NCI-H1694 (cell line): Measurements from ENCODE around the gene CBFA2T3.

Experiments used
- DNase-seq: peaks from one replicate; lab custom pipeline; 2025; lab: John Stamatoyannopoulos, UW

The CBFA2T3 gene

DNA sequence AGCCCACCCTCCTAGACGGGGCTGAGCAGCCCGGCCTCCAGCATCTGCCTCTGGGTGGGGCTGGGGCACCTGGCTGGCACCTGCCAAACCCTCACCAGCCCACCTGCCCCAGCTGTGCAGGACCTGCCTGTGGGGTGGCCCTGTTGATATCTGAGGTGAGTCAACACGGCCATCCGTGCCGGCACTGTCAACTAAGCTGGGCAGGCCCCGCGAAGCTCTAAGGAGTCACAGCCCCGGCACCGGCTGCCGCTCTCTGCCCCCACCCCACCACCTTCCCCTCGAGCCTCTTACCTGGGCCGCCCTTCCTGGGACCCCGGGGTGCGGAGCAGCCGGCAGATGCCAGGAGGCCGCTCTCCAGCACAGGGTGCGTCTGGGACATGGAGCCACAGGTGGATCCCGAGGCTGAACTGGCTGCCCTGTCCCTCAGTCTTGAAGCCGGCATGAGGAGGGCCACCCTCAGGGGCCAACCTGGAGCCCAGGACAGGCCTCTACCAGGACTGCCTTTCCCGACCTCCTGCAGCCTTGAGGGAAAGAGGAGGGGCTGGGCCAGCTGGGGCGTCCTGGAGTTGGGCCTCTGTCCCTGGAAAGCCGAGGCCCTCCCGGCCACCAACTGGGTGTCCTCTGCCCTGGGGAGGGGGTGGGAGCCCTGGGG is 515 bp downstream of the CBFA2T3 start:
- no peak for DNase-seq

DNA sequence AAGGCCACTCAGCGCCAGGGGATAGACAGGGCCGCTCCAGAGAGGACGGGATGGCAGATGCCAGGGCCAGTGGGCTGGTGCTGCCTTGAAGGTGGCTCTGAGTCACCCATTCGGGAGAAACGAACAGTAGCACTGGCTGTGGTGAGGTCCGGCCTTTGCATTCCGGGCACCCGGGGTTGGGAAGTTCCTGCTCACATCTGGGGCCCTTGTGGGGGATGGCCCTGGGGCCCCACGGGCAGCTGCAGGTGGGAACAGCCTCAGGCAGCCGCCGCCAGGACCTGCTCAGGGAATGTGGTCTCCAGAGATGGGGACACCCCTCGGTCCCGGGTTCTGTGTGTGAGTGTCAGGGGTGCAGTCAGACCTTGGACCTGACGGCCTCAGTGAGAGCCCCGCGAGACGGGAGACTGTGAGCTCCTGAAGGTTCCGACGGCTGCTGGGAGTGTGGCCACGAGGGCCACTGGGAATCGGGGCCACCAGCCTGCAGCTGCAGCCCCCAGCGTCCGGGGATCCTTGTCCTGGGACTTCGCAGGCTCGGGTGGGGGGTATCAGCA is 1.4 kb downstream of the CBFA2T3 start:
- DNase-seq: no peak

DNA sequence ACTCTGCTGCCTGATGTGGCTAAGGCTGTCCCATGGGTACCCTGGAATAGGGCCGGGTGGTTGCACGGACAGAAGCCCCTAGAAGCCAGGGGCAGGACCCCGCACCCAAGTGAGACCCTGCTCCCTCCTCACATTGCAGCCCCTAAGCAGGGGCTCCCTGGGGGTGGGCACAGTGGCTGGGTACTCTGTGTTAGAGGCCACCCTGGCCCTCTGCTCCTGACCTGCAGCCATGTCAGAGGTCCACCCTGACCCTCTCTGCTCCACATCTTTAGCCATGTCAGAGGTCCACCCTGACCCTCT is 2.1 kb downstream of the CBFA2T3 start:
- no peak for DNase-seq

DNA sequence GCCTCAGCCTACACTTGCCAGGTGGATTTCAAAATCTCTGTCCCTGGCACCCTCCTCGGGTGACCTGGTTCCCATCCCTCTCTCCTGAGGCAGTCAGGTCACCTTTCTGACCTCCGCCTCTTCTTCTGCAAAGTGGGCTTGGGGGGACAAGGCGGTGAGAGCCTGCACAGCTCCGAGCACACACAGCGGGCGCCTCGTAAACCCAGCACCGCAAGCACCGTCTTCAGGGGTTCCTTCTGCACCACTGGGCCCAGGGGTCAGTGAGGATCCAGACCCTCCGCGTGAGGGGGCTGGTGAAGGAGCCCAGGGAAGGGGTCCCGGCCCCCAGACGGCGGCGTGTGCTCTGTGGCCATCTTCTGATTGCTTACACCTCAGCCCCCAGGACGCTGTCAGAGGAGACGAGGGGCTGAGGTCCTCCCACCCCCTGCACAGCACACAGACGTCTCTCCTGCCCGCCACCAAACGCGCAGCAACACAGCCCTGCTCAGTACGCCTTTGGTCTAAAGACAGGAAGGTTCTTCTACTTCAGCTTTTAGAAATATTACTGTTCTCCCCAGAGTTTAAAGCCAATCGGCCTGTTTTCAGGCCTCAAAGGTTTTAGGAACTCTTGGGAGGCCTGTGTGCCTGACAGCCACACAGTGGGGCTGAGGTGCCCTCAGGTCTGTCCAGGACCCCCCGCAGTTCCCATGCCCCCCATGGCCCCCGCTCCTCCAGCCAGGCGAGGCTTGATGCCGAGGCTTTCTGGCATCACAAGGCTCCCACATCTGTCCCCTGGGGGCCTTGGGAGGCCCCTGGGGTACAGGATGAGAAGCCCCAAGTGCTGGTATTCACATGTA is 2.7 kb downstream of the CBFA2T3 start:
- no peak for DNase-seq

DNA sequence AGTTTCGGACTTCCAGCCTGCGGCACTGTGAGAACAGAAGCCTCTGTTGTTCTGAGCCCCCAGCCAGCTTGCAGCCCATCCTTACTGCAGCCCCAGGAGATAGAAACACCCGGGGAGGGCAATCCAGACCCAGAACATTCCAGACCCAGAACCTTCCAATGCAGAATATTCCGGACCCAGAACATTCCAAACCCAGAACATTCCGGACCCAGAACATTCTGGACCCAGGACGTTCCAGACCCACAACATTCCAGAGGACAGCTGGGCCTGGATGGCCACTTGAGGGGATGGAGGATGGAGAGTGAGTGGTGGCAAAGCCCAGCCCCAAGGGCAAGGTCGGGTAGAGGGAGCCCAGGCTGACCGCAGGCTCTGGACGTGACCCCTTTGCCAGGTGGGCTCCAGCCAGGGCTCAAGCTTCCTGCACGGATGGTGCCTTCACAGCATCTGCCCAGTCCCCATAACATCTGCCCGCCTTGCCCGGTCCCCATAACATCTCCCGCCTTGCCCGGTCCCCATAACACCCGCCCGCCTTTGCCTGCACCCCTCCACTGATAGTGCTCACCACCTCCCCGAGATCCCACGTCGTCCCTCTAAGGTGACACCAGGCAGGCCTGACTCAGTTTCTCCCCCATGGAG is 3.5 kb downstream of the CBFA2T3 start:
- DNase-seq: no peak

DNA sequence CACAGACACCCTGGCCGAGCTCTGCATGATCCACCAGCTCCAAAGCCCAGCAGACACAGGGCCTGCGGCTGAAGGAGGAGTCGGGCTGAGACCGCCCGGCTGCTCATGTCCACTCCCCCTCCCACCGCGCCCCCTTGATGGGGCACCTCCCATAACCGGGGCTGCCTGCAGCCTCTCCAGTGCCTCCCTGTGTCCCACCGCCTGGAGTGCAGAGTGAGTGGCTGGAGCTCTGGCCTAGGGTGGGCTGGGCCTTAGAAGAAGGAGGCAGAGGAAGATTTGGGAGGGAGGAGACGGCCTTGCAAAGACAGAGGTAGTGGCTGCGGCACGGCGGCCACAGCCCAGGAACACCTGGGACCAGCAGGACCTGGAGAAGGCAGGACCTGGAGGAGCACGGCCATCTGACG is 4.0 kb downstream of the CBFA2T3 start:
- no peak for DNase-seq

DNA sequence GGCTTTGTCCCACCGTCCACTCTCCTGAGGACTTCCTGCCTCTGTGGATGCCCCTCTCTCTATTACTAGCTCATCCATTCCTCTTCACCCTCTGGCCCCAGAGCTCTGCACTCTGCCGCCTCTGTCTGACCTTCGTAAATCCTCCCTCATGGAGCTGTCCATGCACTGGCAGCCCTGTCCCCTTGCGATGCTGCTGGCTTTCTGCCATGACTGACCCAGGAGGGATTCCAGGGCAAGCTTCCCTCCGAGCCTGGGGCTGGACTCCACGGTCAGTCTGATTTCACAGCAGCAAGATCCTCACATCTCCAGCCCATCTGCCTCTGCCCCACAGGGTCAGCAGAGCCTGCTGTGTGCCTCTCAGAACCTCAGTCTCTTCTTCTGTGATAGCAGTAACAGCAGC is 4.7 kb downstream of the CBFA2T3 start:
- no peak for DNase-seq

DNA sequence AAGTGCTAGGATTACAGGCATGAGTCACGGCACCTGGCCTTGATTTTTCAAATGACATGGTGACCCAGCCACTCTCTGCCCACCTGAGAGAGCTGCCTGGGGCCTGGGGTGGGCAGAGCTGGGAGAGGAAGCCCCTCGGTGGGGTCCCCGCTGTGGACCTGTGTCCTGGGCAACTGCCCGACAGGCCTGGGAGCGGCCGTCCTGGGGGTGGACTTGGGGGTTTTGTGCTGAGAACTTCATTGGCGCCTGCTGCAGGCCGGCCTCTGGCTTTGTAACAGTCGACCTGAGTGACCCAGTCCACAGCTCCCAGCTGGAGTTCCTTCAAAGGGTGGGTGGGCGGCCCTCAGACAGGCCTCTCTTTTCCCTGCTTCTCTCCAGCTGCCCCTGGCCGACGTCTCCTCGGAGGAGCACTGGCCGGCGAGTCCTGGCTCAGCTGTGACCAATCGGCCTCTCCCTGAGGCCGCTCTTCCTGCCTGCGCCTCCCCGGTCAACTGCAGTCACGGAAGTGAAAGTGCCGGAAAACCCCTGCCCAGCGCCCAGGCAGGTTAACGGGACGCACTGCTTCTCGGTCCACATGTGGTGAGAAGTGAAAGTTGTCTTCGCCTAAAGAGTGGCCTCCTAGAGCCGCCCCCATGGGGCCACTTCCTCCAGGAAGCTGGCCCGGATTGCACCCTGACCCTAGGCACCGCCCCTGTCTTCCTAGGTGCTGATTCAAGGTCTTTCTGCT is 5.5 kb downstream of the CBFA2T3 start:
- DNase-seq: no peak

DNA sequence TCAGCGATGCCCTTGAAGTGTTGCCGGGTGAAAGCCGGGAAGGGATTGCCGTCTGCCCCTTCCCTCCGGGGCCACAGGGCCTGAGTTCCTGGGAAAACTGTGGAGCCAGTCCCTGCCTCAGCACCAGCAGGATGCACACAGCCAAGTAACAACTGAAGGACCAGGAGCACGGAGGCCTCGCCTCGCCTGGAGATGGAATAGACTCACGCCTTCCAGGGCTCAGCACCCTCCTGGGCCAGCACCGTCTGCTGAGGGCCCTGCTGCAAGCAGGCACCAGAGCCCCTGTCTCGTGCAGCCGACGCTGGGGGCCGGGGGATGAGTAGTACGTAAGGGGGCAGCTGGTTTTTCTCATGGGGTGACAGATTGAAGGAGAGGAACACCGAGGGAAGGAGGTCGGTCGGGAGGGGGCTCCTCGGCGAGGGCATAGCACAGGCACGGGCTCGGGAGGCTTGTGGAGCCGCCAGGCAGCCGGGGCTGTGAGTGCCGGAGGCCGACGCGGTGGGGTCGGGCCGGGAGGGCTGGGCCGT is 6.4 kb downstream of the CBFA2T3 start:
- no peak for DNase-seq

DNA sequence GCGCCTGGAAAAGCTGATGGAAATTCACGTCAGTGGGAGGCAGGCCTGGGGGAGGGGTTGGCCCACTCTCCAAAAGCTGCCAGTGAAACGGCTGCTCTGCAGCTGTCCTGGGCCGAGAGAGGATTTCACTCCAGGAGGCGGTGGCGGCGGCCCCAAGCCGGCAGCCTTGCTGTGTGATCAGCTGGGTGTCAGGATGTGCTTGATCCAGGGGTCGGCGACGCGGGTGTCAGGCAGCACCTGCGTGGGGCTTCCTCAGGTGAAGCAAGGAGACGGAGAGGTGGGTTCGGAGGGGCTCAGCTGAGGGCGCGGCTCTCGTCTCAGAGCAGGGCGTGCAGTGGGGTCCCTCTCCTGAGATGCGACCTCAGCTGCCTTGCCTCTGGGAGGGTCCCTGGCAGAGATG is 7.0 kb downstream of the CBFA2T3 start:
- no peak for DNase-seq

DNA sequence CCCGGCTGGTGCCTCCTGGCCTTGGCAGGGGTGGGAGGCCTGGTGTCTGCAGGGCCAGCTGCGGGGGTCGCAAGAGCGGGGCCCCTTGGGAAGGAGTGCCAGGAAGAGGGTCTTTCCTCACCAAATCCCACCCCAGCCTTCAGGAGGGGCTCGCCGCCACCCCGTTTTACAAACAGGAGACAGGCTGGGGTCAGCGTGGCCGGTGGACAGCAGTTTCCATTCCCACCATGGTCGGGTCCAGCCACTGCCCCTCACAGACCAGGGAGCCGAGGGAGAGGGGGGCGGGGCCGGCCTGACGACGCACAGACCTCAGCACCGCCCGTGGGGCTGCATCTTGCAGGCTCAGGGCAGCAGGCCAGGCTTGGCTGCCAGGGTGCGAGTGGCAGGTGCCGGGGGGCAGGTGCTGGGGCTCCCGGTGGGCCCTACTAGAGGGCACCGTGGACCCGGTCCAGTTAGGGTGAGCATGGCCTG is 7.6 kb downstream of the CBFA2T3 start:
- no peak for DNase-seq

DNA sequence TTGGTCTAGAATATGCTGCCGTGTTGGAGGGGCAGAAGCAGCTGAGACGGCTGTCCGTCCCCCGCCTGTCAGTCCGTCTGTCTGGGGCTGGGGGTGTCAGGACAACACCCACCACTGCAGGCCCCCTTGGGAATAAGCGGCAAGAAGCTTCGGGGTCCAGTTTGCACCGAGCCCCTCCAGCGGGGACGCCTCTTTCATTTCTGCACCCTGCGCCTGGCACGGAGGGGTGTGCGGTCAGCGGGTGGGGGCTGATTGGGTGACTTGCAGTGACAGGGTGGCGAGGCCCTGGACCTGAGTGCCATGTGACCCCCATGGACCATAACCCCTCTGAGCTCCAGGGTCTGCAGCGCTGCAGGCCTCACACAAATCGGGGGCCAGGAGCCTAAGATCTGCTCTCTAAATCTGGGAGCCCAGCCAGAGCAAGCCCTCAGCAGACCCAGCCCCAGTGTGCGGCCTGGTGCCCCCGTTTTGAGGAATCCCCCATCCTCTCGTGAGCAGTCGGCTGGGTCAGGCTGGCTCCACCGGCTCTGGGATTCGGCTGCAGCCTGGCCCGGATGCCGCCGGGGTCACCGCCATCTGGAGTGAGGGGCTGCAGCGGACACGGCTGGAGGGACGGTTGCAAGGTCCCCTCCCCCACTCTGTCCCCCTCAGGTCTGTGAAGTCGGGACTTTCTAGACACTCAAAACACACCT is 8.3 kb downstream of the CBFA2T3 start:
- no peak for DNase-seq

DNA sequence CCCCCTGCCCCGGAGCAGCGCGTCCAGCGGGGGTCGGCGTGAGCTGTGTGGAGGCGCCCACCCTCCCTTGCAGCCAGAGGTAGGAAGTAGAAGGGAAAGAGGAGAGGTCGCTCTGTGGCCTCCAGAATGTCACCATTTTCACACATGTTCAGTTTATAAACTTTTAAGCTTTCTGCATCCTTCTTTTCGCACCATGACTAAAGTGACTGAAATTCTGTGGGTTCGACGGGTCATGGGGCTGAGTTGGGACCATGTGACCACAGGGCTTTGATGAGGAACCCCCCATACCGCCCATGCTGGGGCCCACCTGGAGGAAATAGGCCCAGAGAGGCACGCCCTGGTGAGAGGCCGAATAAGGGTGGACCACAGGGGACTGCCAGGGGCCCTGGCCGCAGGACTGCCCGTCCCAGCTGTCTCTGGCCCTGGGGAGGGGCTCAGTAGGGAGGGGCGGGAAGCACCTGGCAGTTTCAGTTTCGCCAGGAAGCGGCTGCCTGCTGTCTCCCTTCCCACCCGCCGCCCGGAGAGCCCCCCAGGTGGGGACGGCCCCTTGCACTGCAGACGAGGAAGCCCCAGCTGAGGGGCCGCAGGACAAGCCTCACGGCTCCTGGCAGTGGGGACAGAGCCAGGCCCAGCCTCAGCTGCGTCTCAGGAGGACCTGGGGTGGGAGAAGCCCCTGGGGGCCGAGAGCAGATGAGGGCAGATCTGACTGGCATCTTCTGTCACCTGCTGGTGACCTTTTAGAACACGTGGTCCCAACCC is 9.0 kb downstream of the CBFA2T3 start:
- DNase-seq: no peak

DNA sequence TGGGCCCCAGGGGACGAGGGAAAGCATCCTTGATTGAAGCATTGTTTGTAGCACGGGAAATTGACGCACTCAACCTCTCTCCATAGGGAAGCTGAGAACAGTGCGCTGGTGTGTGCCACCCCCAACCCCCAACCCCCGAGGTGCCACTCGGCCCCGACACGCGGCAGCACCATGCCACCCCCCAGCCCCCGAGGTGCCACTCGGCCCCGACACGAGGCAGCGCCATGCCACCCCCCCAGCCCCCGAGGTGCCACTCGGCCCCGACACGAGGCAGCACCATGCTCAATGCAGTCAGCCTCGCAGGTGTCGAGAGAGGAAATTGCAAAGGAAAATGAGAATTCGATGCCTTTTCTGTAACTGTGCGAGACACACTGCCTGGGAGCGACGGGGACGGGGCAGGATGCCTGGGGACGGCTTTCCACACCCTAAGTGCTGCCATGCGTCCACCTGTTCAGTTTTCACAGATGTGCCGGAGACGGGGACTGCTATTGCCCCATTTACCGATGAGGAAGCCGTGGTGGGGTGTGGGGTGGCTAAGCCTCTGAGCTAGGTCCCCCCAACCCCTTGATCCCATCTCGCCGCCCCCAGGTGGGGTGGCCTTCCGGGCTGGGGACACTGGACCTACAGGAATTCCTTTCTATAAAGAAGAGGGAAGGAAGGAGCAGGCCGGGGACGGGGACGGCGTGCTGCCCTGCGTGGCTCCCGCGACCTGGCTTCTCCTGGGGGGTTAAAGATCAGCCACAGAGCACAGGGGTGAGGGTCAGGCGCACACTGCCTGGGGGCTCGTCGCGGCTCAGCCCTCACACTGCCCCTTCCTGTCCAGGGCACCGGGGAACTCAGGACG is 9.8 kb downstream of the CBFA2T3 start:
- no peak for DNase-seq

DNA sequence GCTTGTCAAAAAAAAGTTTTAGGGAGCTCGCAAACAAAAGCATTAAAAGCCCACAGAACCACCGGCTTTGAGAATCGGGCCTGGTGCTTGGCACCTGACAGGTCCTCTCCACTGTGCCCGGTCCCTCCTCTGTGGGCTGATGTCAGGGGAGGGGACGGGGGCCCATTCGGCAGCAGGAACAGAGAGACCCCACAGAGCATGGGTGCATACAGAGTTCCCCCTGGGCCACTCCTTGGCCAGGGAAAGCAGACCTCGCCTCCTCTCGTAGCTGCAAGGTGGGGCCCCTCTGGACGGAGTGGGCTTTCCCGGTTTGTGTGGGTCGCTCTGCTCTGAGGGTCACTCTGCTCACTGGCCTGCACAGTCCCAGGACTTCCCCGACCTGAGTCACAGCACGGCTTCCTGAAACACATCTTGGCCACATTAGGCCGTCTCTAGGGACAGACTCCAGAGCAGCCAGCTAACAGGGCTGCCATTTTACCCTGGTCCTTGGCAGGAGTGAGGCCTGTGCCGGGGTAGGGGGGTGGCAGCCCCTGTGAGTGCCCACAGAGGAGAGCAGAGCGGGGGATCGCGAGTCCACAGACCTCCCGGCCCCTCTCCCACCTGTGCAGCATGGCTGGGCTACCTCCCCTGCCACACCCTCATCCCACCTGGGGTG is 11.1 kb downstream of the CBFA2T3 start:
- no peak for DNase-seq

DNA sequence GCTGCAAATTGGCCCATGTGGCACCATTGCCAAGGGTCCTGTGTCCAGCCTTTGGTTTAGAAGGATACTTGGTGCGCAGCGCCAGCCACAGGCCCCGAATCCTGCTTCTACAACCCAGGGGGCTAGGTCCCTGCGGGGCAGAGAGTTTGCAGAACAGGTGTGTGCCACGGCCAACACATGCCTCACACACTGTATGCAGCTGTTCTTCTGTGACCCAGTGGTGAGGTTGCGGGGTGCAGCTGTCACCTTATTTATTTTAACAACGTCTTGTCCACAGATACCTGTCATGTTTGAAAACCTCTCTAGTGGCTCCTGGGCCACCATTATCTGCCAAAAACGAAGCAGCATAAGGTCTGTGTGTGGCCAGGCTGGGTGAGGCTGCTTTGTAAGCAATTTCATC is 11.6 kb downstream of the CBFA2T3 start:
- DNase-seq: no peak

DNA sequence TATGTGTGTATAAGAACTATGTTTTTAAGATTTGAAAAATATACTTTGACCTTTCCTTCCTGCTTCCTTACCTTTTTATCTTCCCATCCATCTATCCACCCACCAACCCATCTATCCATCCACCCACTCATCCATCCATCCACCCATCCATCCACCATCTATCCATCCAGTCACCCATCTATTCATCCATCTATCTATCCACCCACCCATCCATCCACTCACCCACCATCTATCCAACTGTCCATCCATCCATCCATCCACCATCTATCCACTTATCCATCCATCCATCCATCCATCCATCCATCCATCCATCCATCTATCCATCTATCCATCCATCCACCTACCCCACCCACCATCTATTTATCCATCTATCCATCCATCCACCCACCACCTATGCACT is 12.4 kb downstream of the CBFA2T3 start:
- DNase-seq: no peak

DNA sequence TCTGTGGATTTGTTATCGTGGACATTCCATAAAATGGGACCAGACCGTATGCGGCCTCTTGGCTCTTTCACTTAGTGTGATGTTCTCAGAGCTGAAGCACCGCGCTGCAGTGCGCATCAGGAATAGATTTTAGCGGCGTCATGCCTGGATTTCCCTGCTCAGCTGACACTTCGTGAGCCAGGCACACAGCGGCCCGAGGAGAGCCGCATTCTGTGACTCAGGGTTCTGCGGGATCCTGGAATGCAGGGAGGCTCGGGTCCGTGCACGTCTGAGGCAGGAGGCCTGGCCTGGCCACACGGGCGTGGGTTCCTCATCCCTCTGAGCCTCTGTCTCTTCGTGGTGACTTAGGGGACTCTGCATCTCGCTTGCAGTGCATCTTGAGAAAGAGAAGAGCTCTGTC is 13.4 kb downstream of the CBFA2T3 start:
- DNase-seq: no peak

DNA sequence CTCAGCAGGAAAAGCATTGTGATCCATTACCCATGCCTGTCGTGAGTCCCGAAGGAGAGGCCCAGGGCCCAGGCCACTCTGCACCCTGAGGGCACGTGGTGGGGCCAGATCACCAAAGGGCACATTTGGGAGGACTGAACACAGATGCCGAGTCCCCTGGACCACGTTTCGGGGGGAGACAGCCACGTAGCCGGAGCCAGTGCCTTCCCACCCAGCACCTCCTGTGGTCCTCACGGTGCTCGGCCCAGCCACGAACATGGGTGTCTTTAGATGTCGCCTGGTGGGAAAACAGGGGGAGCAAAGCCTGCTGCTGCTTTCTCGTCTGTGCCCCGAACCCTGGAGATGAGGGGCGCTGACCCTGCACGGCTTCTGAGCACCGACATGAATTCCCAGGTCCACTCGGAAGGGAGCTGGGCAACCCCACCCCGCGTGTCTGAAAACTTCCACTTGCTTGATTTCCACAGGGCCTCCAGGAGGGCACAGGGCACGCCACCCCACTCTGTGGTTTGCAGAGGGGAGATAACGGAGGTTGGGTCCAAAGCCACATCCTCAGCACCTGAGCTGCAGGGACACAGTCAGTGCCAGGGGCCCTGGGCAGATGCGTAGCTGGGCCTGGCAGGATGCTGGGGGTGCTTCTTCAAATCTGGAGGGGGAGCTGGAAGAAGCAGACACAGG is 14.4 kb downstream of the CBFA2T3 start:
- no peak for DNase-seq
